Neural cell (in vitro differentiated cells): ENCODE data around the gene ADGRA1. TPM values are rescaled to one million over a fixed set of nuclear protein-coding genes. Genes with fewer than 3 reads are reported as not detected.

Experiments used
- H2AFZ ChIP-seq: fragments of 200-600, 300-800 bp; sonication (generic), shearing (Covaris generic); 2 replicates; pipeline ENCODE4 v1.6.0; 2014; ENCODE audit warnings: low read depth, mild to moderate bottlenecking, antibody characterized with exemption, low read length, moderate library complexity
- H3F3A ChIP-seq: fragments of 200-600 bp; shearing (Covaris generic); 2 replicates; pipeline ENCODE4 v1.6.1; 2016; ENCODE audit warnings: mild to moderate bottlenecking, moderate library complexity, mixed read lengths, antibody characterized with exemption, low read length; ENCODE audit not compliant: insufficient read depth, poor library complexity, severe bottlenecking
- H3K27ac ChIP-seq: fragments of 200-600, 300-800 bp; sonication (generic), shearing (Covaris generic); 2 replicates; pipeline ENCODE4 v1.5.1; 2014; ENCODE audit warnings: mild to moderate bottlenecking, low read length, moderate library complexity
- H3K27me3 ChIP-seq: fragments of 300-800, 200-600 bp; sonication (generic), shearing (Covaris generic); 2 replicates; pipeline ENCODE4 v1.6.0; 2014; ENCODE audit warnings: mild to moderate bottlenecking, low read depth, low read length, moderate library complexity; ENCODE audit not compliant: insufficient read depth
- H3K36me3 ChIP-seq: fragments of 300-800, 200-600 bp; sonication (generic), shearing (Covaris generic); 2 replicates; pipeline ENCODE4 v1.5.1; 2014; ENCODE audit warnings: mild to moderate bottlenecking, antibody characterized with exemption, low read length, moderate library complexity; ENCODE audit not compliant: insufficient read depth
- H3K4me2 ChIP-seq: fragments of 300-800, 200-600 bp; sonication (generic), shearing (Covaris generic); 2 replicates; pipeline ENCODE4 v1.6.0; 2014; ENCODE audit warnings: mild to moderate bottlenecking, low read length
- H3K4me3 ChIP-seq: fragments of 300-800, 200-600 bp; sonication (generic), shearing (Covaris generic); 2 replicates; pipeline ENCODE4 v1.5.1; 2014; ENCODE audit warnings: mild to moderate bottlenecking, low read length, moderate library complexity
- H3K79me2 ChIP-seq: fragments of 200-600 bp; shearing (Covaris generic); replicated peaks from 2 replicates; pipeline ENCODE4 v1.6.0; 2014; ENCODE audit warnings: mild to moderate bottlenecking, low read length, moderate library complexity; ENCODE audit not compliant: insufficient read depth
- H3K9ac ChIP-seq: fragments of 300-800, 200-600 bp; sonication (generic), shearing (Covaris generic); 2 replicates; pipeline ENCODE4 v1.6.1; 2016; ENCODE audit warnings: mild to moderate bottlenecking, low read length, mixed read lengths
- H3K9me2 ChIP-seq: fragments of 200-600 bp; shearing (Covaris generic); 2 replicates; pipeline ENCODE4 v1.6.1; 2016; ENCODE audit warnings: mild to moderate bottlenecking, low read length, mixed read lengths; ENCODE audit not compliant: insufficient read depth
- H3K9me3 ChIP-seq: fragments of 200-600, 300-800 bp; sonication (generic), shearing (Covaris generic); 2 replicates; pipeline ENCODE4 v1.6.1; 2016; ENCODE audit warnings: mild to moderate bottlenecking, mixed run types, low read length, moderate library complexity, mixed read lengths
- H4K20me1 ChIP-seq: fragments of 200-600 bp; shearing (Covaris generic); 2 replicates; pipeline ENCODE4 v1.6.1; 2016; ENCODE audit warnings: mild to moderate bottlenecking, mixed run types; ENCODE audit not compliant: insufficient read depth
- CTCF ChIP-seq: fragments of 450-650 bp; IDR thresholded peaks from 2 replicates; pipeline ENCODE4 v1.5.1; 2014; ENCODE audit warnings: antibody characterized with exemption, mild to moderate bottlenecking, moderate library complexity; ENCODE audit not compliant: poor library complexity, severe bottlenecking
- EP300 ChIP-seq: fragments of 450-650 bp; conservative IDR thresholded peaks from 2 replicates; pipeline ENCODE4 v1.6.1; 2014; ENCODE audit warnings: antibody characterized with exemption, mild to moderate bottlenecking, moderate library complexity; ENCODE audit not compliant: poor library complexity, severe bottlenecking
- EZH2 ChIP-seq: fragments of 200-600, 300-800 bp; shearing (Covaris generic), sonication (generic); IDR thresholded peaks from 2 replicates; pipeline ENCODE4 v1.6.1; 2014; ENCODE audit warnings: antibody characterized with exemption, low read length, borderline replicate concordance, mild to moderate bottlenecking; ENCODE audit not compliant: insufficient read depth, poor library complexity, severe bottlenecking
- MXI1 ChIP-seq: fragments of 450-650 bp; conservative IDR thresholded peaks from 2 replicates; pipeline ENCODE4 v1.6.1; 2014; ENCODE audit warnings: antibody characterized with exemption, mild to moderate bottlenecking; ENCODE audit not compliant: poor library complexity, severe bottlenecking
- POLR2AphosphoS5 ChIP-seq: IDR thresholded peaks from 2 replicates; pipeline ENCODE4 v1.6.1; 2012
- RAD21 ChIP-seq: fragments of 450-650 bp; conservative IDR thresholded peaks from 2 replicates; pipeline ENCODE4 v1.6.1; 2014; ENCODE audit warnings: antibody characterized with exemption, mild to moderate bottlenecking, moderate library complexity
- REST ChIP-seq: IDR thresholded peaks from 2 replicates; pipeline ENCODE4 v1.6.1; 2012; ENCODE audit warnings: borderline replicate concordance
- SMC3 ChIP-seq: fragments of 450-650 bp; conservative IDR thresholded peaks from 2 replicates; pipeline ENCODE4 v1.6.1; 2014; ENCODE audit warnings: antibody characterized with exemption, mild to moderate bottlenecking, moderate library complexity; ENCODE audit not compliant: poor library complexity
- TAF1 ChIP-seq: IDR thresholded peaks from 2 replicates; pipeline ENCODE4 v1.6.1; 2012; ENCODE audit warnings: low read depth
- polyA plus RNA-seq: library from polyadenylated mRNA; depleted of rRNA; stranded (reverse); fragments of >200 nt; gene quantifications from 2 replicates; pipeline ENCODE4 v1.2.3, GENCODE V29; 2014

ADGRA1 gene
- polyA plus RNA-seq, 1 donor from 2014 or later: 2.2 TPM

GRCh38 chr10:133107442-133107841, 19.7 kb downstream of the ADGRA1 start:
- H3K4me2 ChIP-seq: no peak overlapping the region
- H3K36me3 ChIP-seq: no peaks in the 10 kb centered on the region
- no peak overlapping the region for H3K4me3 ChIP-seq
- H3K9ac ChIP-seq: no peak overlapping the region
- no peak overlapping the region for H2AFZ ChIP-seq
- no peaks in the 10 kb centered on the region for H3K79me2 ChIP-seq
- no peak overlapping the region for H3K27ac ChIP-seq
- no peaks in the 10 kb centered on the region for H4K20me1 ChIP-seq
- no peaks in the 10 kb centered on the region for H3K9me2 ChIP-seq
- no peaks in the 10 kb centered on the region for H3F3A ChIP-seq
- no peak for TF ChIP-seq POLR2AphosphoS5
- no peak for TF ChIP-seq SMC3
- no peak for TF ChIP-seq REST
- TF ChIP-seq CTCF: no peak
- TF ChIP-seq EP300: no peak
- no peak for TF ChIP-seq TAF1
- no peak for TF ChIP-seq RAD21
- no peak for TF ChIP-seq EZH2
- no peak for TF ChIP-seq MXI1
- peaks cover 17% of the 10 kb centered on the region for H3K9me3 ChIP-seq
- no peaks in the 10 kb centered on the region for H3K27me3 ChIP-seq

DNA sequence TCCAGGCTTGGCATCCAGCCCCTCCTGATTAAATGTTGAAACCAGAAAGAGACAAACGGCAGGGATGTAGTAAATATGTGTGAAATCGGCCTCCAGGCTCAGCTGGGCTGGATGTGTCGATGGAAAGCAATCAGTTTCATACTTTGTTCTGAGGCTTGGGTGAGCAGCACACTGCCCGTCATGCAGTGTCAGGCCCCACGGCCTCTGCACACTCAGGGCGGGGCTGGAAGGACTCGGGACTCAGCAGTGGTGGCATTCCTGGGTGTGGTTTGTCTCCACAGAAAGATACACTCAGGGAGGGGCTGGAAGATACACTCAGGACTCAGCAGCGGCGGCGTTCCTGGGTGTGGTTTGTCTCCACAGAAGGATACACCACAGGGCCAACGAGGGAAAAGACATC, 22.0 kb downstream of the ADGRA1 start:
- Histone ChIP-seq H2AFZ (no peak overlapping the region), H3K4me2 (no peak overlapping the region)

More for the DNA sequence above, 22.0 kb downstream of the ADGRA1 start:
- TF ChIP-seq EP300 (no peak), SMC3 (no peak), CTCF (no peak), RAD21 (no peak), POLR2AphosphoS5 (no peak), MXI1 (no peak), EZH2 (no peak), REST (no peak)
- Histone ChIP-seq H3K9me2 (no peaks in the 10 kb centered on the region), H4K20me1 (no peaks in the 10 kb centered on the region), H3K4me3 (no peak overlapping the region), H3K27ac (no peak overlapping the region), H3K36me3 (no peaks in the 10 kb centered on the region), H3K27me3 (no peaks in the 10 kb centered on the region), H3K9me3 (peaks cover 21% of the 10 kb centered on the region), H3K79me2 (no peaks in the 10 kb centered on the region), H3K9ac (no peak overlapping the region), H3F3A (no peaks in the 10 kb centered on the region)
